ENCODE measurements around the gene BBS9.

DNA sequence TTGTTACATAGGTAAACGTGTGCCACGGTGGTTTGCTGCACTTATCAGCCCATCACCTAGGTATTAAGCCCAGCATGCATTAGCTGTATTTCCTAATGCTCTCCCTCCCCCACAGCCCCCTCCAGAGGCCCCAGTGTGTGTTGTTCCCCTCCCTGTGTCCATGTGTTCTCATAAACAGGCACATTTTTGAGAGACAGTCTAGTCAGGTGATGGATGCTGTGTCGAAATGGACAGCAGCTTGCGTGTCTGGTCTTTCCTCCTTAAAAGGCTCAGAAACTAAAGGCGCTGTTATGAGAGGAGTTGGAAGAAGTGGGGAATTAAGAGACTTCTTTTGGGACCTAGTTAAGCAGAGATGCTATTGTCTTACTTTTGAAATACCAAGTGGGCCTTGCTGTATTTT is 296.0 kb downstream of the BBS9 start:
- TF ChIP-seq POLR2A (conservative IDR thresholded peaks at IDR 0.05) (no peak), HMG20B (CRISPR knock-in tag; IDR thresholded peaks at IDR 0.05) (no peak), NFRKB (IDR thresholded peaks at IDR 0.05; ENCODE audit: low read depth) (no peak), CTCF (IDR thresholded peaks at IDR 0.05 in 2 of 3, conservative IDR thresholded peaks at IDR 0.05 in 1 of 3; ENCODE audit: insufficient read depth in 2 of 3, low read depth in 1 of 3, low read length in 3 of 3) (no peak), BHLHE40 (IDR thresholded peaks at IDR 0.05; ENCODE audit: low read length) (no peak)
- TF ChIP-seq, protein P1, sequence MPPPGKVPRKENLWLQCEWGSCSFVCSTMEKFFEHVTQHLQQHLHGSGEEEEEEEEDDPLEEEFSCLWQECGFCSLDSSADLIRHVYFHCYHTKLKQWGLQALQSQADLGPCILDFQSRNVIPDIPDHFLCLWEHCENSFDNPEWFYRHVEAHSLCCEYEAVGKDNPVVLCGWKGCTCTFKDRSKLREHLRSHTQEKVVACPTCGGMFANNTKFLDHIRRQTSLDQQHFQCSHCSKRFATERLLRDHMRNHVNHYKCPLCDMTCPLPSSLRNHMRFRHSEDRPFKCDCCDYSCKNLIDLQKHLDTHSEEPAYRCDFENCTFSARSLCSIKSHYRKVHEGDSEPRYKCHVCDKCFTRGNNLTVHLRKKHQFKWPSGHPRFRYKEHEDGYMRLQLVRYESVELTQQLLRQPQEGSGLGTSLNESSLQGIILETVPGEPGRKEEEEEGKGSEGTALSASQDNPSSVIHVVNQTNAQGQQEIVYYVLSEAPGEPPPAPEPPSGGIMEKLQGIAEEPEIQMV (tag; conservative IDR thresholded peaks at IDR 0.05; ENCODE audit: low read depth): no peak
- TF ChIP-seq, protein P2, sequence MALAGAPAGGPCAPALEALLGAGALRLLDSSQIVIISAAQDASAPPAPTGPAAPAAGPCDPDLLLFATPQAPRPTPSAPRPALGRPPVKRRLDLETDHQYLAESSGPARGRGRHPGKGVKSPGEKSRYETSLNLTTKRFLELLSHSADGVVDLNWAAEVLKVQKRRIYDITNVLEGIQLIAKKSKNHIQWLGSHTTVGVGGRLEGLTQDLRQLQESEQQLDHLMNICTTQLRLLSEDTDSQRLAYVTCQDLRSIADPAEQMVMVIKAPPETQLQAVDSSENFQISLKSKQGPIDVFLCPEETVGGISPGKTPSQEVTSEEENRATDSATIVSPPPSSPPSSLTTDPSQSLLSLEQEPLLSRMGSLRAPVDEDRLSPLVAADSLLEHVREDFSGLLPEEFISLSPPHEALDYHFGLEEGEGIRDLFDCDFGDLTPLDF (CRISPR knock-in tag; IDR thresholded peaks at IDR 0.05): no peak

Measured in K562 (cell line).